NCI-H526 treated with DMSO at 0.1 percent for 48 hours (cell line): ENCODE measurements around the gene TPPP2.

ENCODE experiments used
- DNase-seq: peaks from one replicate; lab custom pipeline; 2025; lab: John Stamatoyannopoulos, UW

TPPP2 gene

DNA sequence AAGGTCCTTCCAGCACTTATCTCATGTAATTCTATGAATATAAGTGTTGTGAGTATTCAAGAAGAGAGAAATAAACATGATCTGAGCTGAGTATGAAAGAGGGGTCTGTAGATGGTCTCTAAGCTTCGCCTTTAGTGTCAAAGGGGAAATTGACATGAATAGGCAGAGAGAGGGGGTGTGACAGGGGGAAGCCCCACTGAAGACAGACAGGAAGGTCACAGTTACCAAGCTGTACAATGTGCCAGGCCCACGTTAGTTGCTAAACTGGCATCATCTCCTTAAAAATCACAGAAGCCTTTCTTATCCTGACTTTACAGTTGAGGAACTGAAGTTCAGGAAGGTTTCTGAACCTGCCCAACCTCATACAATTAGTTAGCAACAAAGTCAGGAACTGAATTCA lies 47.7 kb downstream of the TPPP2 start:
- DNase-seq: no peak

DNA sequence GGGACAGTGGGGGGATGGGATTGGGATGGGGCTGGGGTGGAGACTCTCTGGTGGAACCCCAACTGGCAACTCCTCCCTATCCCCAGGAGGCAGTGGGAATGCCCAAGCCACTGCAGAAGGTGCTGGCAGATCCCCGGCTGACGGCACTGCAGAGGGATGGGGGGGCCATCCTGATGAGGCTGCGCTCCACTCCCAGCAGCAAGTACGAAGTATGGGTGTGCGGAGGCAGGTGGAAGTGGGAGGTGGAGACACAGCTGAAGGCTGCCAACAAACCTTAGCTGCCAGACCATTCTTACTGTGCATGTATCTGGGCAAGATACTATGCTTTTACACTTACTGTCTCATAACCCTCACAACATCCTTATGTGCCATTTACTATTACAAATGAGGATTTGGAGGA lies 48.3 kb downstream of the TPPP2 start:
- DNase-seq: no peak

DNA sequence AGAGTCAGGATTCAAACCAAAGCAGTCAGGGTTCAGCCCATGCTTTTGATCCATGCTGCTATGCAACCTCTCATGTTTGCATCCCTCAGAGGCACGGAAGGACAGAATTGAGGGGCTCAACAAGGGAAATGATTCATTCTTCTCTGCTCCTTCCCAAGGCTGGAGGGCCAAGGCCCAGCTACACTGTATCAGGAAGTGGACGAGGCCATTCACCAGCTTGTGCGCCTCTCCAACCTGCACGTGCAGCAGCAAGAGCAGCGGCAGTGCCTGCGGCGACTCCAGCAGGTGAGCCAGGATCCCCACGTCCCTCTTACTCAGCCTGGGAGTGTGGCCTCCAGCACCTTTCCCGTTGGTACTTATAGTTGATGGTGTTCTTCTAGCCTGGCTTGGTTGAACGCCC lies 48.7 kb downstream of the TPPP2 start:
- no peak for DNase-seq

DNA sequence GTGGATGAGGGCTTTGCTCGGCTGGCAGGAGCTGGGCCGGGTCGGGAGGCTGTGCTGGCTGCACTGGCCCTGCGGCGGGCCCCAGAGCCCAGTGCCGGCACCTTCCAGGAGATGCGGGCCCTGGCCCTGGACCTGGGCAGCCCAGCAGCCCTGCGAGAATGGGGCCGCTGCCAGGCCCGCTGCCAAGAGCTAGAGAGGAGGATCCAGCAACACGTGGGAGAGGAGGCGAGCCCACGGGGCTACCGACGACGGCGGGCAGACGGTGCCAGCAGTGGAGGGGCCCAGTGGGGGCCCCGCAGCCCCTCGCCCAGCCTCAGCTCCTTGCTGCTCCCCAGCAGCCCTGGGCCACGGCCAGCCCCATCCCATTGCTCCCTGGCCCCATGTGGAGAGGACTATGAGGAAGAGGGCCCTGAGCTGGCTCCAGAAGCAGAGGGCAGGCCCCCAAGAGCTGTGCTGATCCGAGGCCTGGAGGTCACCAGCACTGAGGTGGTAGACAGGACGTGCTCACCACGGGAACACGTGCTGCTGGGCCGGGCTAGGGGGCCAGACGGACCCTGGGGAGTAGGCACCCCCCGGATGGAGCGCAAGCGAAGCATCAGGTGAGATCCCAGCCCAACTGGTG lies 51.6 kb downstream of the TPPP2 start:
- no peak for DNase-seq
